Ramos (cell line): Measurements from ENCODE around the gene SLC4A8.

Experiments used
- in situ Hi-C: fragments of 300-500 bp; cut with MboI; formaldehyde crosslinking; loops from one replicate; pipeline ENCODE4 v1.14.3; 2022; ENCODE audit warnings: low sequenced_read_pairs; ENCODE audit not compliant: unreplicated experiment

Gene SLC4A8

DNA sequence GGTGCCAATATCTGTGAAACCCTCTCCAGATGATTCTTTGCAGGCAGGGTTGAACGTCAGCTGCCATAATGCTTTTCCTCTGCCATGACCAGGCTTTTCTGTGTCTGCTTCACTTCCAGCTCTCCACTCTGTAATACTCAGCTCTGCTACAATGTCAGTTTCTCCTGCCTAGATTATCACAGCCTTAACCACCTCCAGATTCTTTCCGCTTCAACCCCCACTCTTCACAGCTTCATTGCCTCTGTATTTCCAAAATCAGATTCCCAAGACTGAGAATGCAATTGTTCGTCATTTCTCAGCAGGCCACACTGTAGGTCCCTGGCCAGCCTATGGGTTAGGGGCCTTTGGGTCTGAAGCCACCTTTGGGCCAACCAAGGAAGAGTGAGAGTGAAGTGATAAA lies 92.7 kb downstream of the SLC4A8 start:
- in situ Hi-C loops, result no loop called here

GRCh38 chr12:51517800-51518199 lies 93.2 kb downstream of the SLC4A8 start:
- in situ Hi-C loops, result no loop called here

GRCh38 chr12:51519755-51520154 lies 95.1 kb downstream of the SLC4A8 start:
- in situ Hi-C loops, result no loop called here

- in situ Hi-C loops, result no loop called here
Measured at GRCh38 chr12:51520576-51521325, 96.1 kb downstream of the SLC4A8 start.

DNA sequence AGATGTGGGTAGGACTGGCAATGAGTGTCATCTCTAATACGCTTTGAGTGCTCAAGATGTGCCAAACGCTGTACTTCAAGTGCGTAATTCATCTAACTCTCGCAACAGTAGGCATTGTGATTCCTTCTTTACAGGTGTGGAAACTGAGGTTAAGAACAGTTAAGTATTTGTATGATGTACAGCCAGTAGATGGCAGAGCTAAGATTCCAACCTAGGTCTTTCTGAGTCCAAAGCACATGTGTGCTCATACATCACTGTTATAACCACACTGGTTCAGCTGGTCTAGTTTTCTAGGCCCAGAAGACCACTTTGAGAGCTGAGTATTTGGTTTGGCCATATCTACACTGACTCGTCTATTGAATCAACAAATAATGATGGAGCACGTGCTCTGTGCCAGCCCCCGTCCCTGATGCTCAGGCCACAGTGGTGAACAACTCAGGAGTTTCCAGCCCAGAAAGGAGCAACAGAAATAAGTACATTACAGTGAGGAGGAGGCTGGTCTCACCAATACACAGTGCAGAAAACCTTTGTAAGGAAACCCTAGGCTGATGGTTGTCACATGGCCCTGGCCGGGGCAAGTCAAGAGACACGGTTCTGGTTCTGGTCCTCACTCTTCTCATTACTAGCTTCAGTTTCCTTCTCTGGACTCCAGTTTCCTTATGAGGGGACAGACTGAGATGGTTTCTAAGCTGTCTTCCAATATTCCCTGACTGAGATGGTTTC lies 97.1 kb downstream of the SLC4A8 start:
- in situ Hi-C loops, result no loop called here

- in situ Hi-C loops, result no loop called here
Measured at GRCh38 chr12:51522696-51523095, 98.1 kb downstream of the SLC4A8 start.

DNA sequence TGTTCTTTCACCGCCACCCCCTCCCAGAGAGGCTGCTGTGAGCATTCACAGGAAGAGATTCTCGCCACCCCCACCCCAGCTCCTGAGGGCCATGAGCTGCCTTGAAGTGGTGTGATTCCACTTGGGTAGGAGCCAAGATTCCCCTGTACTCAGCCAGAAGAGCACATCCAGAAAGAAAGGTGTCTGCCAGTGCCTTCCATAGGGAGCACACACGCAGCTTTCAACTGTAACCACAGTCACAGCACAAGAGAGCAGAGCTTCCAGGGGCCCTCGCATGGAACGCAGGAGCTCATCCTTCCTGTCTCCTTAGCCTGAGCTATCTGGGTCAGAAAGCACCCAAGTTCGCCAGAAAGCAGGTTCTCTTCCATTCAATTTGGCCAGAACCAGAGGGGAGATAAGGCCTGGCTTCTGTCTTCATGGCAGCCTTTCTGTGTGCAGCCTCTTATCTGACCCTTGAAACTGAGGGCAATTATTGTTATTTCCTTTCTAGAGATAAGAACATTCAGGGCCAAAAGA lies 99.8 kb downstream of the SLC4A8 start:
- in situ Hi-C loops, result no loop called here

DNA sequence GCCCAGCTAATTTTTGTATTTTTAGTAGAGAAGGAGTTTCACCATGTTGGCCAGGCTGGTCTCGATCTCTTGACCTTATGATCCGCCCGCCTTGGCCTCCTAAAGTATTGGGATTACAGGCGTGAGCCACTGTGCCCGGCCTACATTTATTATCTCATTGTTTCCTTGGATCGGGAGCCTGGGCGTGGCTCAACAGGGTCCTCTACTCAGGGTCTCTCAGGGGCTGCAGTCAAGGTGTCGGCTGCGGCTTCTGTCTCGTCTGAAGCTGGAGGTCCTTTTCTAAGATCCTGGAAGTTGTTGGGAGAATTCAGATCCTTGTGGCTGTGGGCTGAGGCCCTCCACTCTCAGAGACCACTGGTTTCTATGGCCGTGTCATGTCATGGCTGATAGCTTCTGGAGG lies 100.9 kb downstream of the SLC4A8 start:
- in situ Hi-C loops, result loop anchor here (5.0 kb wide), 1 partner anchor 103 kb away; the partner anchor contains the start of gene SLC4A8

- in situ Hi-C loops, result loop anchor here (5.0 kb wide), 1 partner anchor 106 kb away; the partner anchor contains the start of gene SLC4A8
Measured at GRCh38 chr12:51527966-51528365, 103.3 kb downstream of the SLC4A8 start.

DNA sequence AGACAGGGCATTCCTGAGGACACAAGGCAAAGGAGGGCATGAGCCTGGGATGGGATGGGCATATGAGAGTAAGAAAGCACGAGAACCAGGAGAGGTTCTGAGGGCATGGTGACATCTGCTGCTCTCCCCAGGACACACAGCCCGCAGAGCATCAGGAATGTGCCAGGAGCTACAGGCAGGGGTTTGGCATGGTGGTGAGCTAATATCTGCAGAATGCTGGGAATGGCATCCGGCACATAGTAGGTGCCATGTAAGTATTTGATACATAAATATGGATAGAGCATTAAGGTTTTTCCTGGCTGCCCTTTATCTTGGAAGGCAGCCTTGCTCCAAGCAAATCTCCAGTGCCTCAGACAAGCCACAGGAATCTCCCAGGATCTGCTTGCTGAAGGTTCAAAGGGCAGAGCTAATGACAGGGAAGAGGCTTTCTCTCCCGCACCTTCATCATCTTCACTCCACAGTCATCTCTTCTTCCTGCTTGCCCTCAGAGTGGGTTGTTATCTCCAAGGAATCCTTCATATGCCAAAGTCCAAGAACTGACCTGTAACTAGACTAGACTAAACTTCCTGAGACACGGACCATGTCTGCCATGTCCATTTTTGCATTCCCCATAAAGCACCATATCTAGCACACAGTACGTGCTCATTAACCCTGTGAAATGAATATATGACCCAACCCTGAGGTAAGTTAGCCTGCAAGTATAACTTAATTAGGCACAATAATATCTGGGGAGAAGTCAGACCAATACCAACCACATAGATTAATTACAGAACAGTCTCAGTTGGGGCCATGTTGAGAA lies 104.4 kb downstream of the SLC4A8 start:
- in situ Hi-C loops, result loop anchor here (5.0 kb wide), 1 partner anchor 107 kb away; the partner anchor contains the start of gene SLC4A8

DNA sequence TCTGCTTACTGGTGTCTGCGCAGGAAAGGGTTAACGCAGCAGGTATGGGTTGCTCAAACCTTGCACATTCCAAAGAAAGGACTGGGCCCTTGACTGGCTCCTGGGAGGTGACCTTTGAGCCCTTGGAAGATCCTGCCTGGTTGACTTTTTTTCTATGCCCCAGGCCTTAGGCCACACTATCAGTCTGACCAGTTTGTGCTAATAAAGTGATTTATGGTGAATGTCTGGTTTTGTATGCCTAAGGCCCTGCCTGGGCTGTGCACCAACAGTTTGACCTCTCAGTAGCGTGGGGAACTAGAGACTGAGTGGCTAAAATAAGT lies 105.0 kb downstream of the SLC4A8 start:
- in situ Hi-C loops, result loop anchor here (5.0 kb wide), 1 partner anchor 107 kb away; the partner anchor contains the start of gene SLC4A8

DNA sequence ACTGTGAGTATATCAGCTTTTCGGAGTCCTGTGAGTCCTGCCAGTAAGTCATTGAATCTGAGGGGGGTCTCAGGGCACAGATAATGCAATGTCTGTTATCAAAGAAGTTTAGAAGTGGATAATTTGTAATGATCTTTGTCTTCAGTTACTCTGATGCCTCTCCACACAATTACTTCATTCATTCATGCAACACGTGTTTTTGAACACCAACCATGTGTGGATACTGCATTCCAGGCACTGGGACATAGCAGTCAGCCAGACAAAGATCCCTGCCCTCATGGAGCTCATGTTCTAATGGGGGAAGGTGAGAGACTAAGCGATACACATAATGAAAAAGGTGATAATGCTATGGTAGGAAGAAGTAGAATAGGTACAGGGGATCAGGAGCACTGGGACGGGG lies 105.6 kb downstream of the SLC4A8 start:
- in situ Hi-C loops, result no loop called here

DNA sequence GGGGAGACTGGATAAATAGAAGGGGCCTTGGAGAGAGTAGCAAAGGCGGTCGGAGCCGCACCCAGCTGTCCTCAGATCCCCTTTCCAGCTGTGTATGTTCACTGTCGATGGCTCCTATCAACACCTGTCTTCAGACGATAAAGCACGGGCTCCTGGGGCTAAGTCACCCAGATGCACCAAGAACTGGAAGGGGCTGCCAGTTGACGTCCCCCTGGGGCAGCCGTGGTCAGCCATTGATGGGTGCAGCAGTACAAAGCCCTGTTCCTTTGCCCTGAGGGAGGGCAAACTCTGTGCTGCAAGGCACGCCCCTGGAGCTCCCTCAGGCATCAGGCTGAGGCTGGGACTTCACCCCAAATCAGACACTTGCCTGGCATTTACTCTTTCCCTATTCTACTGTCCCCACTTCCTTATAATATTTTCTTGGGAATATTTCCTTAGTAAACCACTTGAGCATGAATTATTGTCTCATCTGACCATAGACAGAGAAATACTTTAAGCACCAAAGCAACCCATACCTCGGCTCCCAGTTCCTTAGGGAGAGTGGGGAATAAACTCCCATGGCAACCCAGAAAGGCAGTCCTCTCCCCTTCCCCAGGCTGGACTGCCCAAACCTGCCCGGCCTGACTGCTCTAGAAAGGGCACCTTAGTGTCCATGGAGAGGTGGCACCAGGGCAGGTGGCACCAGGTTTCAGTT lies 106.8 kb downstream of the SLC4A8 start:
- in situ Hi-C loops, result no loop called here

DNA sequence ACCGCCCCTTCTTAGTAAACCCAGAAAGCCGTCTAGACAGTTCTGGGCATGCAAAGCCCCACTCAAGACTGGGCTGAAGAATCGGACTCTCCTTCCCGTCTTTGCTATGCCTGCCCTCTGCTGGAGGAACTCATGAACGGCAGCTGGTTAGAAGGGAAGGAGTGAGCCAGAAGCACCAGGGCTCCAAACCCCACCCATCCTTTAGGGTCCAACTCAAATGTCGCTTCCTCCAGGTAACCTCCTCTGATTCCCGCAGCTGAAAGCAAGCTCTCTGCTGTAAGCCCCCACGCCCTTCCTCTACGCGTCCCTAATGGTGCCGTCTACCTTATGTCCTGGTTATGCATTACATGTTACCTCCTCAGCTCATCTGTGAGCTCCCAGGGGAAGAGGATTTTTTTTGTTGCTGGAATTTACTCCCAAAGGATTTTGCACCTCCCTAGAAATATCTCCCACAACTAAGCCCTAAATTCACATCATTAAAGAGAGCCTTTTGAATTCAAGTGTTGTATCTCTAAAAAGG lies 107.4 kb downstream of the SLC4A8 start:
- in situ Hi-C loops, result no loop called here

GRCh38 chr12:51533799-51534198 lies 109.2 kb downstream of the SLC4A8 start:
- in situ Hi-C loops, result no loop called here

- in situ Hi-C loops, result no loop called here
Measured at GRCh38 chr12:51534216-51535074, 109.8 kb downstream of the SLC4A8 start.

- in situ Hi-C loops, result no loop called here
Measured at GRCh38 chr12:51536159-51536558, 111.5 kb downstream of the SLC4A8 start.

- in situ Hi-C loops, result no loop called here
Measured at GRCh38 chr12:51538149-51538548, 113.5 kb downstream of the SLC4A8 start.

- in situ Hi-C loops, result no loop called here
Measured at GRCh38 chr12:51538599-51538998, 114.0 kb downstream of the SLC4A8 start.
